SKM-1 treated with dmso at 0.1 percent for 144 hours (cell line): Measurements from ENCODE around the gene TMEM175.

Experiments used
- DNase-seq: peaks from one replicate; lab custom pipeline; 2025; ENCODE audit not compliant: unreplicated experiment; lab: John Stamatoyannopoulos, UW

TMEM175 gene

DNA sequence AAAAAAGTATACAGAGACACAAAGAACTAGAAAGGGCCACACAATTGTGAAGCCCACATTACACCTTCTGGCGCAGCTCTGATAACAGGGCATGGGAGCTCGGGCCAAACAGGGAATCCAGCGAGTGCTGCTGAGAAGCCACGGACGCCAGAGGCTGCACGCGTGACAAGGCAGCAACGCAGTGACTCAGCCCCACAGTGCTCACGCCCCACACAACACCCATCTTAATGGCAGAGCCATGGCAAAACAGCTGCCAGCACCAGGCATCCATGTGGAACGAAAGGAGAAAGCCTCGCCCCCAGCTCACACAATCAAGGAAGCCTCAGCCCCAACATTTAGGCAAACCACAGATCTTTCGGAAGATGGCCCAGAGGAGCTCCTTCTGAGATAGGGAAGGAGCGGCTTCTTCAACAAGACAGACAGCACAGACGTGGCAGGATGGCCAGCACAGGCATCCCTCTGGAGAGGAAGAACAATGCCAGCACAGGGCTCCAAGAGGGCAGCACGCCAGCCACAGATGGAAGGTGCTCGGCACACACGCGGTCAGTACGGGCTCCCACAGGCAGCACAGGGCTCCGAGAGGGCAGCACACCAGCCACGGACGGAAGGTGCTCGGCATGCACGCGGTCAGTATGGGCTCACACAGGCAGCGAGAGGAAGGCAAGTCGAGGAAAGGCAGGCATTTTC lies 33.2 kb upstream of the TMEM175 start:
- no peak for DNase-seq

- no peak for DNase-seq
Measured at GRCh38 chr4:899556-899906, 32.7 kb upstream of the TMEM175 start.

DNA sequence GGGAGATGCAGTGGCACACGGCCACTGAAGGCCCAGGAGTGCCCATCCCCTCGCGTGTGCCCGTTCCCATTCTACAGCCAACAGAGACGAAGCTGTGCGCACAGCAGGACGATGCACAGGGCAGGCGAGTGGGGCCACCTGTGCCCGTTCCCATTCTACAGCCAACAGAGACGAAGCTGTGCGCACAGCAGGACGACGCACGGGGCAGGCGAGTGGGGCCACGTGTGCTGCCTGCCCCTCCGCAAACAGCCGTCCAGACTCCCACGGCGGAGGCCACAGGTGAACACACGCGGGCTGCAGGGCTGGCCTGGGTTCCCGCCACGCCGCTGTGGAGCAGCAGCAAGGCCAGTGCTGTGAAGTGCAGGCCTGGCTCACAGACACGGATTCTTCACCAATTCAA lies 32.2 kb upstream of the TMEM175 start:
- DNase-seq = no peak

- DNase-seq = no peak
Measured at GRCh38 chr4:900721-901120, 31.5 kb upstream of the TMEM175 start.

DNA sequence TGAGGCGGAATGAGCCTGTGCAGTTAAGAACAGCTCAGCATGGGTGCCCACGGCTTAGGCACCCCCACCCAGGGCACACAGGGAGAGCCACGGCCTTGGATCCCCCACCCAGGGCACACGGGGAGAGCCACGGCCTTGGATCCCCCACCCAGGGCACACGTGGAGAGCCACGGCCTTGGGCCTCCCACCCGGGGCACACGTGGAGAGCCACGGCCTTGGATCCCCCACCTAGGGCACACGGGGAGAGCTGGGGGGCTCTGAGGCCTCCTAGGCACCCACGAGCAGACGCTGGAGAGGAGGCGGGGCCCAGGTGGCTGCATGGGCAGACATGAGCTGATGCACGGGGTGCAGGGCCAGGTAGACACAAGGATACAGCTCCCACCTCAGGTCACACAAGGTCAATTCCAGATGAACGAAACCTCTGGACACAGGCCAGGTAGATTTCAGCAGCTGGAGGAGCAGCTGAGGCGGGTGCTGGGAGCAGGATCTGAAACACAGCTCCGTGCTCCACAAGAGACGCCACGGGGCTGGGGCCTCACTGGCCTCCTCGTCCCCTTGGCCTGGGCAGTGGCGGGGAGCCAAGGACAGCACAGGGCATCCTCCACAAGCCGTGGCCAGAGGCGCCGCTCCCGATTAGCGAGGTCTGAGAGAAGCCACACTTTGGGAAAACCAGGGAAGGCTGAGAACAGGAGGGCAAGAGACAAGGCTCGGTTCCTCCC lies 30.9 kb upstream of the TMEM175 start:
- no peak for DNase-seq

GRCh38 chr4:903066-904046 lies 28.9 kb upstream of the TMEM175 start:
- no peak for DNase-seq

DNA sequence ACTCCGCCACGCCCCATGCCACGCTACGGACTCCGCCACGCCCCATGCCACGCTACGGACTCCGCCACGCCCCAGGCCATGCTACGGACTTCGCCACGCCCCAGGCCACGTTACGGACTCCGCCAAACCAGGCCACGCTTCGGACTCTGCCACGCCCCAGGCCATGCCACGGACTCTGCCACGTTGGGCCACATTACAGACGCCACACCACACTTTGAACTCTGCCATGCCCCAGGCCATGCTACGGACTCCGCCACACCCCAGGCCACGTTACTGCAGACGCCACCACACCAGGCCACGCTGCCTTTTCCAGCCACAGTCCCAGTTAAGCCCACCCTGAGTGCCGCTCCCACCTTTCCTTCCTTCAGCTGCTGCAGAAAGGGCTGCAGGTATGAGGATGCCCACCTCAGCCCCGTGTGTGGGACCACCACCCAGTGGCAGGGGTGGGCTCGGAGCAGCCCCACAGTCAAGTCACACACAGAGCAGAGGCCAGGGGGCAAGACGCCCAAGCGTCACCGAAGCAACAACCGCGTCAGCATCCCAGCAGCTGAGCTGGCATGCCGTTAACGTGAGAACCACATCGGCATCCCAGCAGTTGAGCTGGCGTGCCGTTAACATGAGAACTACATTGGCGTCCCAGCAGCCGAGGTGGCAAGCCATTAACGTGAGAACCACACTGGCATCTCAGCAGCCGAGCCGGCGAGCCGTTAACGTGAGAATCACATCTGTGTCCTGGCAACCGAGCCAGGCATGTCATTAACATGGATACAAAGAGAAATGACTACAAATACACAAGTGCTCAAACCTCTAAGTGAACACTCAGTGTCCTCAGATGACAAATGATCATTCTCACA lies 26.5 kb upstream of the TMEM175 start:
- no peak for DNase-seq

- no peak for DNase-seq
Measured at GRCh38 chr4:906339-907102, 25.7 kb upstream of the TMEM175 start.

GRCh38 chr4:907103-907400 lies 25.2 kb upstream of the TMEM175 start:
- DNase-seq = no peak

DNA sequence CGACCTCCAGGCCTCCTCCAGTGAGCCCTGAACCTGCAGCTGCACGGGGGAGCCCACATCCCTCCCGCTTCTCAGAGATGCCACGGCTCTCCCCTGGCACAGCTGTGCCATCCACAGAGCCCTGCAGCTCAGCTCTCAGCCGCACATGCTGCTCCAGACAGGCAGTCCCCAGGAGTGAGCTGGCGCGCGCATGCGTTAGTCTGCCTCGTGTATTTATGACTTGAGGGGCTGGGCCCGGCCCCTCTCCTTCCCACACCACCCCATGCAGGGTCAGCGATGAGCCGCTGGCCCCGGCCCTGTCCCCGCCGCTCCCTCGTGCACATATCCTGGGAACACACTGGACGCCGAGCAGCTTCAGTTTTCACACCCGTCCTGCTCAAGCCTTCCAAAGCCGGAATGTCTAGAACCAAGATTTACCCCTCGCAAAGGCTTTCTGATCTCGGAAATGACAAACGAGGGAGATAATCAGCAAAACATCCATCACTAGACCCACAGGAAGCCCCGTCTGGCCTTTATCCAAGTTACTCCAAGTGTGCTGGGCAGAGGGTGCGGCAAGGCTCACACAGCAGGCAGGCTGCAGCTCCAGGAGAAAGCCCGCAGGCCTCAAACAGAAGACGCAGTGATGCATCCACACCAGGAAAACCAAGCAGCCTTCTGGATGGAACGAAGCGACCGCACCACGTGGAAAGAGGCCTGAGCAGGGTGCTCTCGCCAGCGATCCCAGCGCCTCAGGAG lies 24.4 kb upstream of the TMEM175 start:
- no peak for DNase-seq

- DNase-seq = no peak
Measured at GRCh38 chr4:909131-909571, 23.1 kb upstream of the TMEM175 start.

DNA sequence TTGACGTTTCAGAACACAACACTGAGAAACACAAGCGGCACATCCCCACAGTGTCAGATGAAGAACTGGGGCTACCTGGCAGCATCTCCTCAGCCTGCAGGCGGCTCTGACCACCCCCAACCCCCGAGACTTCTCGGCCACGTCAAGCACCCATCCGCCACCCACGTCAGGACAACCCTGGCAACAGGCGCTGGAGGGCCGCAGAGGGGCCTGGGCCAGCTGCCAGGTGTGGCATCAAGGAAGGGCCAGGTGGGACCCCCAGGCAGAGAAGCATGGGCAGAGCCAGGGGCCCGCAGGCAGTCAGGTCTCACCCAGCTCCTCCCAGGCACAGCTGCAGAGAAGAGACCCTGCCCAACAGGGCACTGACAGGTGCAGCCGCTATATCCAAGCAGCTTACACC lies 22.4 kb upstream of the TMEM175 start:
- DNase-seq = no peak

DNA sequence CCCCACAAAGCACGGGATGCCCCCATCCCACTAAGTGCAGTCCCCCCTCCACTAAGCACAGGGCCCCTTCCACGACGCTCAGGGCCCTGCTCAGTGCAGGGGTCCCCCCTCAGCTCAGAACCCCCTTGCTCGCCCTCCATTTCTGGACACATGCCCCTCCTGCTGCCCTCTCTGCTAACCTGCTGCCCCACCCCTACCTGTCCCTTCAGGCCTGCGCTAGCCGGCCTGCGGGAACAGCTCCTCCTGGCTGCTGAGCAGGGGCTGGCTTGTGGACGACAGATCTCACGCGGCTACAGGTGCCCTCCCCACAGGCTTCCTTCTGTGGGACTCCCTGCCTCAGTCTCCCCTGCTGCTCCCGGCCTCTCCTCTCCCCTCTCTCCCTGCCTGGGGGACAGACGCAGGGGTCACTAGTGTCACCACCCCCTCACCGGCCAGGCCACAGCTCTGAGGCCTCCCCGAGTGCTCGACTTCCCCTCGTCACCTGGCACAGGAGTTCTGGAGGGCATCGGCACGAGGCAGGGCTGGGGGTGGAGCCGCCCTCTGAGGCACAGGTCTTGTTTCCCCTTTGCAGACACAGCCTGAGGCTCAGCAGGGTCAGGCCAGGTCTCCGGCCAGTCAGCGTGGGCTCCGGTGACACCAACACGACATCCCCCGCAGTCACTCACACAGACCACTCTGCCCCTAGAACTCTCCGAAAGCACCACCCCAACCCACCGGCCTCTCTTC lies 21.7 kb upstream of the TMEM175 start:
- DNase-seq = no peak

GRCh38 chr4:911221-911751 lies 21.0 kb upstream of the TMEM175 start:
- no peak for DNase-seq

GRCh38 chr4:911871-912490 lies 20.3 kb upstream of the TMEM175 start:
- DNase-seq = no peak

- no peak for DNase-seq
Measured at GRCh38 chr4:912548-913279, 19.5 kb upstream of the TMEM175 start.

DNA sequence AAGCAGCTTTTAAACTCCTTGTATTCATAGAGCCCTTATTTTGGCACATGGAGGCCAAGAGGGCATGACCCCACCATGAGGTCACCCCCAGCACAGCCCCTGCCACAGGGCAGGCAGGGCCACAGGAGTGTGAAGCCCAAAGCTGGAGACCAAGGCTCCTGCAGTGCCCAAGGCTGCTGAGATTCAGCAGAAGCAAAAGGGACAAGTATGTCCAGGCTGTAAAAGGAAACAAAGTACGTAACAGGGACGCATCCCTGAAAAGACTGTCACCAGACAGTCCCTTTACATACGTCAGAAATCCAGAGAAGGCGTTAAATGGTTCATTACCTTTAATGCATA lies 19.0 kb upstream of the TMEM175 start:
- DNase-seq = no peak

GRCh38 chr4:914531-914930 lies 17.7 kb upstream of the TMEM175 start:
- no peak for DNase-seq
